ENCODE results near the gene HOXA6. TPM values are rescaled to one million over a fixed set of nuclear protein-coding genes. Genes with fewer than 3 reads are reported as not detected.

Gene HOXA6
- total RNA-seq, 1 experiment from 2014 or later: 12.7 TPM

GRCh38 chr7:27108390-27109127 is 39.0 kb downstream of the HOXA6 start:
- no peak overlapping the region for H3K27ac ChIP-seq (ENCODE audit: low read depth, low read length)
- DNase-seq (ENCODE audit: low read depth, low spot score) (no peak), ATAC-seq (no peak)
- H3K27me3 ChIP-seq (ENCODE audit: insufficient read depth, low read length): no peaks in the 10 kb centered on the region
- ChIA-PET CTCF (no interaction called here), RAD21 (ENCODE audit: low non-redundant PET in 1 of 2, low total read pairs in 2 of 2, uncharacterized antibody in 2 of 2, unreplicated experiment in 2 of 2) (no interaction called here), POLR2A (no interaction called here)
- H3K79me2 ChIP-seq (ENCODE audit: insufficient read depth, low read length): peaks cover 20% of the 10 kb centered on the region
- H3K36me3 ChIP-seq (ENCODE audit: control insufficient read depth in 1 of 2, insufficient read depth in 2 of 2, low read length in 2 of 2): no peaks in the 10 kb centered on the region
- no peaks in the 10 kb centered on the region for H3K9me3 ChIP-seq (ENCODE audit: control insufficient read depth in 1 of 2, insufficient read depth in 1 of 2, low read depth in 1 of 2, low read length in 2 of 2)
- no peak overlapping the region for H3K4me3 ChIP-seq (replicated peaks in 1 of 2; ENCODE audit: low read depth in 1 of 2, low read length in 2 of 2)
- no peaks in the 10 kb centered on the region for H3K9me2 ChIP-seq (ENCODE audit: insufficient read depth)
- peaks cover 28 to 29% of the 10 kb centered on the region in 2 experiments for H3K4me1 ChIP-seq (ENCODE audit: control insufficient read depth in 1 of 2, insufficient read depth in 2 of 2, low read length in 2 of 2)
- TF ChIP-seq CBX3 (IDR thresholded peaks at IDR 0.05; ENCODE audit: low read depth): no peak
- no peak for TF ChIP-seq FOSL1 (IDR thresholded peaks at IDR 0.05; ENCODE audit: low read depth)
- TF ChIP-seq, protein P1, sequence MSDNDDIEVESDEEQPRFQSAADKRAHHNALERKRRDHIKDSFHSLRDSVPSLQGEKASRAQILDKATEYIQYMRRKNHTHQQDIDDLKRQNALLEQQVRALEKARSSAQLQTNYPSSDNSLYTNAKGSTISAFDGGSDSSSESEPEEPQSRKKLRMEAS (IDR thresholded peaks at IDR 0.05): no peak
- TF ChIP-seq SP1 (IDR thresholded peaks at IDR 0.05; ENCODE audit: low read depth): no peak
- no peak for TF ChIP-seq EGR1 (IDR thresholded peaks at IDR 0.05; ENCODE audit: low read depth)
- TF ChIP-seq SRF (IDR thresholded peaks at IDR 0.05; ENCODE audit: low read depth): no peak
- TF ChIP-seq YY1 (IDR thresholded peaks at IDR 0.05; ENCODE audit: extremely low read depth, insufficient replicate concordance, low read depth, low read length): no peak
- no peak for TF ChIP-seq ZFX (IDR thresholded peaks at IDR 0.05)
- no peak for TF ChIP-seq CEBPB (IDR thresholded peaks at IDR 0.05; ENCODE audit: low read depth)
- TF ChIP-seq JUND (IDR thresholded peaks at IDR 0.05): no peak
- TF ChIP-seq SIN3A (IDR thresholded peaks at IDR 0.05; ENCODE audit: low read depth): no peak
- no peak for TF ChIP-seq POLR2AphosphoS5 (IDR thresholded peaks at IDR 0.05; ENCODE audit: low read depth, low read length)
- TF ChIP-seq, protein P2, sequence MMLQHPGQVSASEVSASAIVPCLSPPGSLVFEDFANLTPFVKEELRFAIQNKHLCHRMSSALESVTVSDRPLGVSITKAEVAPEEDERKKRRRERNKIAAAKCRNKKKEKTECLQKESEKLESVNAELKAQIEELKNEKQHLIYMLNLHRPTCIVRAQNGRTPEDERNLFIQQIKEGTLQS (IDR thresholded peaks at IDR 0.05): no peak
- no peak for TF ChIP-seq CTCF (IDR thresholded peaks at IDR 0.05 in 2 of 3, conservative IDR thresholded peaks at IDR 0.05 in 1 of 3; ENCODE audit: borderline replicate concordance in 1 of 3, insufficient read depth in 1 of 3, low read depth in 2 of 3, low read length in 2 of 3)
- no peak for TF ChIP-seq POLR2A (IDR thresholded peaks at IDR 0.05; ENCODE audit: borderline replicate concordance, extremely low read depth, insufficient read depth, insufficient read length)
- TF ChIP-seq EZH2 (IDR thresholded peaks at IDR 0.05): no peak
- no peak for TF ChIP-seq REST (IDR thresholded peaks at IDR 0.05; ENCODE audit: low read depth)
- H4K20me1 ChIP-seq (ENCODE audit: insufficient read depth): no peaks in the 10 kb centered on the region
- no peak overlapping the region for H2AFZ ChIP-seq (ENCODE audit: low read depth, low read length, poor library complexity, severe bottlenecking)
- intact Hi-C loops (cut with micrococcal nuclease): no loop called here
- no peak overlapping the region for H3K9ac ChIP-seq (ENCODE audit: low read length)
- BruUV-seq (replicated peaks): no TSS peak
- no peak overlapping the region for H3K4me2 ChIP-seq (ENCODE audit: low read length)

Measured in HCT116 (cell line).